Measurements from ENCODE around the gene KRT1.

KRT1 gene

GRCh38 chr12:52724384-52724783, 44.2 kb upstream of the KRT1 start (continued):
- no peak for TF ChIP-seq ZNF621 (tag by site-specific recombination; IDR thresholded peaks at IDR 0.05)
- no peak for TF ChIP-seq ZNF529 (tag by site-specific recombination; IDR thresholded peaks at IDR 0.05; ENCODE audit: insufficient replicate concordance)
- TF ChIP-seq TRIM28 (IDR thresholded peaks at IDR 0.05; ENCODE audit: borderline replicate concordance, low read length), result no peak
- TF ChIP-seq, protein P1, sequence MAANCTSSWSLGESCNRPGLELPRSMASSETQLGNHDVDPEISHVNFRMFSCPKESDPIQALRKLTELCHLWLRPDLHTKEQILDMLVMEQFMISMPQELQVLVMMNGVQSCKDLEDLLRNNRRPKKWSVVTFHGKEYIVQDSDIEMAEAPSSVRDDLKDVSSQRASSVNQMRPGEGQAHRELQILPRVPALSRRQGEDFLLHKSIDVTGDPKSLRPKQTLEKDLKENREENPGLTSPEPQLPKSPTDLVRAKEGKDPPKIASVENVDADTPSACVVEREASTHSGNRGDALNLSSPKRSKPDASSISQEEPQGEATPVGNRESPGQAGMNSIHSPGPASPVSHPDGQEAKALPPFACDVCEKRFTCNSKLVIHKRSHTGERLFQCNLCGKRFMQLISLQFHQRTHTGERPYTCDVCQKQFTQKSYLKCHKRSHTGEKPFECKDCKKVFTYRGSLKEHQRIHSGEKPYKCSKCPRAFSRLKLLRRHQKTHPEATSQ (tag by site-specific recombination; IDR thresholded peaks at IDR 0.05), result no peak

- TF ChIP-seq ZNF221 (tag by site-specific recombination; IDR thresholded peaks at IDR 0.05; ENCODE audit: borderline replicate concordance), result no peak
- POLR2A ChIA-PET, result no interaction called here
These were observed 42.5 kb upstream of the KRT1 start for GRCh38 chr12:52722680-52723079.

DNA sequence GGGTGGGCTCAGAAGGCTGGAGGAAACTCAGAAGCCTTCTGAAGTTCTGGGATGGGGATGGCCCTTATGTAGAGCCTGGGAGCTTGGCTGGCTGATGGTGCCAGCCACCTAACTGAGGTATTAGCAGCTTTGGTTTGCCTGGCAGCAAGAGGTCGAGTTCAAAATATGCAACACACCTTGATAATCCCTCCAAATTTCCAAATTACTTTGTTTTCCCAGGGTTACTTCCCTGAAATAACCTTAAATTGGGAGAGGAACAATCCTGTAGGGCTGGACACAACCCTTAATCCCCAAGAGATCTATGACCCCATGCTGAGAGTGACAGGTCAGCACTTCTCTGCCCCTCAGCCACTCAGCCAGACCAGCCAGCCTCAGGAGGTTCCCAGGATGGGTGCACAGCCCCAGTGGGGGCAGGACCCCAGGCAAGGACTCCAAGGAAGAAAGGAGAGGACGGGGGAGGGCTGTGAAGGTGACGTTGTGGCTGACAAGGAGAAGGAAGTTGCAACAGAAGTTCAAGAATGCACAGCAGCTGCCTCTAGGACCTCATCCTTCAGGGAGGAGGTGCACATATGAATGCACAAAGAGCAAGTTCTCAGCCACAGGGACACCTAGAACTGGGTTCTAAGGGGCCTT, 41.7 kb upstream of the KRT1 start:
- no peak overlapping the region for H3K27ac ChIP-seq (ENCODE audit: extremely low read depth, low read depth, low read length)
- H3K4me3 ChIP-seq (ENCODE audit: low read depth, low read length), result no peak overlapping the region
- CTCF ChIA-PET, result interaction anchor here (0.8 kb wide), 1 partner anchor 259 kb away, joined by 3 read pairs; no protein-coding TSS in a partner anchor
- no peak for TF ChIP-seq SP2 (tag by site-specific recombination; IDR thresholded peaks at IDR 0.05)
- TF ChIP-seq ZNF335 (tag by site-specific recombination; conservative IDR thresholded peaks at IDR 0.05), result no peak
- no peak for TF ChIP-seq ZNF148 (tag by site-specific recombination; IDR thresholded peaks at IDR 0.05; ENCODE audit: borderline replicate concordance)
- TF ChIP-seq ZBTB10 (tag by site-specific recombination; IDR thresholded peaks at IDR 0.05), result no peak
- TF ChIP-seq ZNF350 (tag by site-specific recombination; IDR thresholded peaks at IDR 0.05), result no peak
- no peak for TF ChIP-seq MEIS1 (CRISPR knock-in tag; IDR thresholded peaks at IDR 0.05; ENCODE audit: borderline replicate concordance)
- TF ChIP-seq TSHZ1 (tag by site-specific recombination; IDR thresholded peaks at IDR 0.05; ENCODE audit: borderline replicate concordance), result no peak
- TF ChIP-seq ZNF549 (tag by site-specific recombination; IDR thresholded peaks at IDR 0.05), result no peak
- no peak for TF ChIP-seq ZNF121 (tag by site-specific recombination; IDR thresholded peaks at IDR 0.05)
- no peak for TF ChIP-seq SALL2 (tag by site-specific recombination; IDR thresholded peaks at IDR 0.05; ENCODE audit: borderline replicate concordance)
- TF ChIP-seq ZNF529 (tag by site-specific recombination; IDR thresholded peaks at IDR 0.05; ENCODE audit: insufficient replicate concordance), result no peak
- no peak for TF ChIP-seq ZNF155 (tag by site-specific recombination; IDR thresholded peaks at IDR 0.05)
- no peaks in the 10 kb centered on the region for H3K9me3 ChIP-seq (ENCODE audit: control insufficient read depth, insufficient read depth, low read depth, low read length)
- no peaks in the 10 kb centered on the region for H3K4me1 ChIP-seq (ENCODE audit: control insufficient read depth, insufficient read depth, low read length)
- no peaks in the 10 kb centered on the region for H3K36me3 ChIP-seq (ENCODE audit: control insufficient read depth in 2 of 2, insufficient read depth in 1 of 2, low read length in 2 of 2)
- POLR2A ChIA-PET, result no interaction called here

More at GRCh38 chr12:52722680-52723079, 42.5 kb upstream of the KRT1 start:
- Histone ChIP-seq H3K4me3 (ENCODE audit: low read depth, low read length) (no peak overlapping the region), H3K36me3 (ENCODE audit: control insufficient read depth in 2 of 2, insufficient read depth in 1 of 2, low read length in 2 of 2) (no peaks in the 10 kb centered on the region), H3K9me3 (ENCODE audit: control insufficient read depth, insufficient read depth, low read depth, low read length) (no peaks in the 10 kb centered on the region), H3K4me1 (ENCODE audit: control insufficient read depth, insufficient read depth, low read length) (no peaks in the 10 kb centered on the region), H3K27ac (ENCODE audit: extremely low read depth, low read depth, low read length) (no peak overlapping the region)
- CTCF ChIA-PET, result no interaction called here
